Loucy (cell line): ENCODE results near the gene SLC25A42.

Experiments
- H2AFZ ChIP-seq: fragments of 200-600 bp; sonication (generic); 2 replicates; pipeline ENCODE4 v1.6.0; 2016; ENCODE audit warnings: antibody characterized with exemption, mild to moderate bottlenecking, low read length, moderate library complexity
- H3F3A ChIP-seq: fragments of 200-600 bp; 2 replicates; pipeline ENCODE4 v1.6.0; 2016; ENCODE audit warnings: antibody characterized with exemption, low read depth, mild to moderate bottlenecking
- H3K27me3 ChIP-seq: fragments of 200-600 bp; sonication (generic); 2 replicates; pipeline ENCODE4 v1.6.1; 2014; ENCODE audit warnings: low read length, mild to moderate bottlenecking; ENCODE audit not compliant: insufficient read depth, poor library complexity, severe bottlenecking
- H3K36me3 ChIP-seq: fragments of 200-600 bp; sonication (generic); 2 replicates; pipeline ENCODE4 v1.6.1; 2016; ENCODE audit warnings: low read length; ENCODE audit not compliant: insufficient read depth
- H3K4me1 ChIP-seq: fragments of 200-600 bp; sonication (generic); 2 replicates; pipeline ENCODE4 v1.5.1; 2014; ENCODE audit warnings: low read length, mild to moderate bottlenecking; ENCODE audit not compliant: insufficient read depth, poor library complexity, severe bottlenecking
- H3K4me2 ChIP-seq: fragments of 200-600 bp; sonication (generic); 2 replicates; pipeline ENCODE4 v1.6.0; 2014; ENCODE audit warnings: antibody characterized with exemption, low read length, low read depth, mild to moderate bottlenecking; ENCODE audit not compliant: poor library complexity, severe bottlenecking
- H3K4me3 ChIP-seq: fragments of 200-600 bp; sonication (generic); 2 replicates; pipeline ENCODE4 v1.5.1; 2014; ENCODE audit warnings: low read length, mild to moderate bottlenecking, mixed read lengths; ENCODE audit not compliant: poor library complexity, severe bottlenecking
- H3K79me2 ChIP-seq: fragments of 200-600 bp; sonication (generic); 2 replicates; pipeline ENCODE4 v1.6.1; 2014; ENCODE audit warnings: low read length; ENCODE audit not compliant: insufficient read depth
- H3K9ac ChIP-seq: fragments of 200-600 bp; sonication (generic); 2 replicates; pipeline ENCODE4 v1.6.0; 2014; ENCODE audit warnings: mild to moderate bottlenecking, low read depth, low read length, moderate library complexity; ENCODE audit not compliant: poor library complexity, severe bottlenecking
- H3K9me2 ChIP-seq: fragments of 200-600 bp; sonication (generic); replicated peaks from 2 replicates; pipeline ENCODE4 v1.6.1; 2016; ENCODE audit warnings: low read depth, low read length, mixed read lengths
- H3K9me3 ChIP-seq: fragments of 200-600 bp; sonication (generic); 2 replicates; pipeline ENCODE4 v1.6.1; 2014; ENCODE audit warnings: mild to moderate bottlenecking, antibody characterized with exemption, low read length, low read depth; ENCODE audit not compliant: insufficient read depth
- H4K20me1 ChIP-seq: fragments of 200-600 bp; sonication (generic); 2 replicates; pipeline ENCODE4 v1.6.0; 2014; ENCODE audit warnings: antibody characterized with exemption, low read length, mild to moderate bottlenecking; ENCODE audit not compliant: insufficient read depth, poor library complexity, severe bottlenecking
- CTCF ChIP-seq: fragments of 200-600 bp; sonication (generic); conservative IDR thresholded peaks from 2 replicates; pipeline ENCODE4 v1.5.1; 2014; ENCODE audit warnings: mild to moderate bottlenecking, antibody characterized with exemption, low read length
- EZH2phosphoT487 ChIP-seq: fragments of 200-600 bp; IDR thresholded peaks from 2 replicates; pipeline ENCODE4 v1.6.1; 2018; ENCODE audit warnings: antibody characterized with exemption, mild to moderate bottlenecking, moderate library complexity, borderline replicate concordance

SLC25A42 gene

GRCh38 chr19:19094513-19094912 is 30.7 kb downstream of the SLC25A42 start:
- no peaks in the 10 kb centered on the region for H3K27me3 ChIP-seq
- H3K79me2 ChIP-seq = no peaks in the 10 kb centered on the region
- H3K4me1 ChIP-seq = no peaks in the 10 kb centered on the region
- no peaks in the 10 kb centered on the region; the same call in 1 of the 2 replicates for H3K36me3 ChIP-seq
- TF ChIP-seq CTCF (no peak), EZH2phosphoT487 (no peak)
- H3F3A ChIP-seq = no peaks in the 10 kb centered on the region
- no peaks in the 10 kb centered on the region for H3K9me3 ChIP-seq
- no peak overlapping the region for H3K4me2 ChIP-seq
- no peak overlapping the region for H2AFZ ChIP-seq
- H4K20me1 ChIP-seq = no peaks in the 10 kb centered on the region
- no peak overlapping the region for H3K9ac ChIP-seq
- no peaks in the 10 kb centered on the region for H3K9me2 ChIP-seq
- H3K4me3 ChIP-seq = no peak overlapping the region

GRCh38 chr19:19095691-19096090 is 31.9 kb downstream of the SLC25A42 start:
- no peaks in the 10 kb centered on the region for H3K27me3 ChIP-seq
- H3K9me2 ChIP-seq = no peaks in the 10 kb centered on the region
- no peaks in the 10 kb centered on the region for H3K4me1 ChIP-seq
- H3K9me3 ChIP-seq = no peaks in the 10 kb centered on the region
- H3K4me3 ChIP-seq = no peak overlapping the region
- H3K36me3 ChIP-seq = peaks cover 5% of the 10 kb centered on the region; the same call in 1 of the 2 replicates
- no peaks in the 10 kb centered on the region for H4K20me1 ChIP-seq
- no peaks in the 10 kb centered on the region for H3F3A ChIP-seq
- no peak overlapping the region for H3K9ac ChIP-seq
- H3K4me2 ChIP-seq = no peak overlapping the region
- H3K79me2 ChIP-seq = no peaks in the 10 kb centered on the region
- TF ChIP-seq EZH2phosphoT487 = no peak
- TF ChIP-seq CTCF = no peak
- H2AFZ ChIP-seq = no peak overlapping the region

GRCh38 chr19:19096641-19097627 is 33.1 kb downstream of the SLC25A42 start:
- Histone ChIP-seq H3K4me3 (no peak overlapping the region), H3K9me3 (no peaks in the 10 kb centered on the region), H3K9ac (no peak overlapping the region), H3K36me3 (peaks cover 7% of the 10 kb centered on the region; the same call in 1 of the 2 replicates), H3K79me2 (no peaks in the 10 kb centered on the region), H3K4me1 (no peaks in the 10 kb centered on the region), H3K27me3 (no peaks in the 10 kb centered on the region), H3K4me2 (no peak overlapping the region), H4K20me1 (no peaks in the 10 kb centered on the region), H2AFZ (no peak overlapping the region), H3F3A (no peaks in the 10 kb centered on the region), H3K9me2 (no peaks in the 10 kb centered on the region)
- TF ChIP-seq EZH2phosphoT487 (no peak), CTCF (no peak)
